G401.6 (cell line): ENCODE results near the gene TUBD1.
"Not testable (repeated sequence)": the region's sequence is repeated elsewhere in the genome, so short reads cannot be mapped to it uniquely, and the experiment has no call there.

ENCODE experiments used
- FAIRE-seq: peaks from 2 replicates; lab custom pipeline; 2012; peaks lifted over from hg19 to GRCh38; lab: Jason Lieb, UNC

TUBD1 gene

GRCh38 chr17:59844884-59845594, 47.7 kb downstream of the TUBD1 start:
- no peak for FAIRE-seq

GRCh38 chr17:59842901-59843652, 49.7 kb downstream of the TUBD1 start:
- peak; percentile 96 for FAIRE-seq

DNA sequence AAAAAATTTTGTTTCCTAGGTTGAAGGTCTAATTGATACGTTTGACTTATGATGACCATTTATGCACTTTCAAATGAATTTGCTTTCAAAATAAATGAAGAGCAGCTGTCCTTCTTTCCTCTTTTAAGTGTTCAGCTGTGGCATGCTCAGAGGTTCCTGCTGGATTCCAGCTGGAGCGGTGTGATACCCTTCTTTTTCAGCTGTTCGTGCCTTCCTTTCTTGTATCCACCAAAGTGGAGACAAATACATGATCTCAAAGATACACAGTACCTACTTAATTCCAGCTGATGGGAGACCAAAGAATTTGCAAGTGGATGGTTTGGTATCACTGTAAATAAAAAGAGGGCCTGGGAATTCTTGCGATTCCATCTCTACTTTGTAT, 50.9 kb downstream of the TUBD1 start:
- peak; percentile 8 for FAIRE-seq

GRCh38 chr17:59841091-59841881, 51.5 kb downstream of the TUBD1 start:
- FAIRE-seq = not testable (repeated sequence)

- FAIRE-seq = no peak
These were observed 52.2 kb downstream of the TUBD1 start for GRCh38 chr17:59840329-59841090.

- no peak for FAIRE-seq
These were observed 53.0 kb downstream of the TUBD1 start for GRCh38 chr17:59839651-59840328.

DNA sequence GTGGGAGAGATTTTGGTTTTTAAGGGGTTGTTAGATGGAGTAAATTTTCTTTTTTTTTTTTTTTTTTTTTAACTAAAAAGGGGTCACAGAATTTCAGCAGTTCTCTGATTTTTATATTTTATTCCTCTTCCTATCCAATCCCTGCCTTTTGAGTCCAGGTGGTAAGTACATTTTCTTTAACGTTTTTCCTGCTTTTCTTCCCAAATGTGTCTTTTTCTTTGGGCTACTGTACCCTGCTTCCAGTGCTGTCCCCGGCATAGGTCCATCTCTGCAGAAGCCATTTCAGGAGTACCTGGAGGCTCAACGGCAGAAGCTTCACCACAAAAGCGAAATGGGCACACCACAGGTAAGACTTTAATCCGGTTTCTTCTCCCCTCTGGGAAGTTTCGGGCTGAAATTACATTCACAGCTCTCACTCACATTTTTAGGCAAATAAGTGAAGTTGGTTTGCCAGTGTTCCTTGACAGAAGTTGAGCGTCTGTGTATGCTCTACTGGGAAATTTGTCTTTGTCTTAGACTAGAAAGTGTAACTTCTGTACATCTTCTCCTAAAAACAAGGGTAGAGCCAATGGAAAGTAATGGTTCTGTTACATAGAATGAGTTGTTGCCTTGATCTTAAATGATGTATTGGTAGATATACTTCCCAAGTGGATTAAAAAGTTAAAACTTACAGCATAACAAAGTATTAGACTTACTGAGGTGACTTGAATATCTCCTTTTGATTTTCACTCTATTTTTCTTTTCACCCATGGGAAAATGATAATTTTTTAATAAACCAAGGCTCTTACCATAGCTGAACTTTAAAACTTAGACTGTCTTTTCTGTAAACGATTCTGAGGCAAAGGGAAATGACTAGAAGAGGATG, 54.5 kb downstream of the TUBD1 start:
- FAIRE-seq = no peak

- peak; percentile 99 for FAIRE-seq
These were observed 55.3 kb downstream of the TUBD1 start for GRCh38 chr17:59837308-59838051.

GRCh38 chr17:59832883-59833379, 59.8 kb downstream of the TUBD1 start:
- FAIRE-seq = peak; percentile 99

GRCh38 chr17:59830846-59831486, 61.8 kb downstream of the TUBD1 start:
- FAIRE-seq = no peak

DNA sequence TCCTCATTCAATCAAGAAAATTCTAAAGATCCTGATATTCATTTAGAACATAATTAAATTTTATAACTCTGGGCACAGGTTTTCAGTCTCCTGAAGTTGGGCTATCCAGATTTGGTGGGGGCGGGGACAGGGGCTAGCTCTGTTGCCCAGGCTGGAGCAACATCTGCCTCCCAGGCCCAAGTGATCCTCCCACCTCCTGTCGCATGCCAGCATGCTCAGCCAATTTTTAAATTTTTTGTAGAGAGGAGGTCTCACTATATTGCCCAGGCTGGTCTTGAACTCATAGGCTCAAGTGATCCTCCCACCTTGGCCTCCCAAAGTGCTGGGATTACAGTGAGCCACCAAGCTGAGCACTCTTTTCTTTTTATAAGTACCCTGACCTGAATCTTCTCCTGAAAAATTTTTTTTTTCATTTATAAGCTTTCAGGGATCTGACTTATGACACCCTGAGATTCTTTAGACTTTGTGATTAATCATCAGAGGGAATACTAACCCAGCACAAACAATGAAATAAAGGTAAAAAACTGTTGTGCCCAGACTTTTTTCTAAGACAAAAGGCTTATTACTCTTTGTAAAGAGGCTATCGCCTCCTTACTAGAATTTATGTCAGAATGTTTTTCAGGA, 62.6 kb downstream of the TUBD1 start:
- no peak for FAIRE-seq

GRCh38 chr17:59829217-59830006, 63.3 kb downstream of the TUBD1 start:
- FAIRE-seq = peak; percentile 100

GRCh38 chr17:59828819-59829216, 63.9 kb downstream of the TUBD1 start:
- FAIRE-seq = not testable (repeated sequence)

- no peak for FAIRE-seq
These were observed 64.3 kb downstream of the TUBD1 start for GRCh38 chr17:59828478-59828760.

DNA sequence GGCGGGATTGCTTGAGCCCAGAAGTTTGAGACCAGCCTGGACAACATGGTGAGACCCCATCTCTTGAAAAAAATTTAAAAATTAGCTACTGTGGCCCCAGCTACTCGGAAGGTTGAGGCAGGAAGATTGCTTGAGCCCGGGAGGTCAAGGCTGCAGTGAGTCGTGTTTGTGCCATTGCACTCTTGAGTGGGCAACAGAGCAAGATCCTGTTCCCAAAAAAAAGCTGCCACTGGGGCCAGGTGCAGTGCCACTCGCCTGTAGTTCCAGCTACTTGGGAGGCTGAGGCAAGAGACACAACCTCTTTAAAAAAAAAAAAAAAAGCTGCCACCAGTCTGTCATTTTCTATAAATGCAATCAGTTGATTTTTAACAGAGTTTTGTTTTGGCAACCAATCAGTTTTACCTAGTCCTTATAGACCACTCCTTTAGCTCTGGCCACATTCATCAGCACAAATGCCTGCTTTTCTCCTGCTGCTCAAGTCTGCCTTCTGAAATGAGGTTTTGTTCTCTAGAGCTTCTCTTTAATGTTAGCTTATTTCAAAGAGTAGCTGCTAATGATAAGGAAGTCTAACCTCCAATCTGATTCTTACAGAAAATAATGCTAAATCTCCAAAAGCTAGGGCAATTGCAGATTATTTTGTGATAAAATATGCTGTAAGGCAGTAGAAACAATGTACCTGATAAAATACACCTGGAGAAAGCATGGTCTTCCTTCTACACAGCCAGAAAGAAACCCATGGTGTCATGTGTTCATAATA, 64.8 kb downstream of the TUBD1 start:
- FAIRE-seq = peak; percentile 69

DNA sequence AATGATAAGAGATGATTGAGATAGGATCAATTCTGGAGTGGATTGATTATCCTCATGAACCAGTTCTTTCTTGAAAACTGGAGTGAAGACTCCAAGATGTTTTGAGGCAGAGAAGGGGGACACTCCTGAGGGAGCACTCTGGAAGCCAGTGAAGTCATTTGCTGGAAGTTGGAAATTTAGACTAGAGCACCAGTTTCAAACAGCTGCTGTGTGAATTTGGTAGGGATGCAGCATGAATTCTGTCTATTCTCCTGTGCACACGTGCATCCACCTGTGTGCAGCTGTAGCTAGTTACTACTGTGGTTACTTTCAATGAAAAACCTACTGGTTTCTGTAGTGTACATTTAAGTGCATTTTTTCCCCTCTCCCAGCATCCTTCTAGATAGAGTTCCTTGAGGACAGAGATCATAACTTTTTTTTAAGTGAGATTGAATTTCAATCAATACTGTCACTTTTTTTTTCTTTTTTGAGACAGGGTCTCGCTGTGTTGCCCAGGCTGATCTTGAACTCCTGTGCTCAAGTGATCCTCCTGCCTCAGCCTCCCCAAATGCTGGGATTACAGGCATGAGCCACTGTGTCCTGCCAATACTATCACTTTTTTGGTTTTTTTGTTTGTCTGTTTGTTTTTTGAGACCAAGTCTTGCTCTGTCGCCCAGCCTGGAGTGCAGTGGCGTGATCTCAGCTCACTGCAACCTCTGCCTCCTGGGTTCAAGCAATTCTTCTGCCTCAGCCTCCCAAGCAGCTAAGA, 65.9 kb downstream of the TUBD1 start:
- no peak for FAIRE-seq
